GM12878 (cell line): ENCODE results near the gene ATP6V0E1. TPM values are rescaled to one million over a fixed set of nuclear protein-coding genes. Genes with fewer than 3 reads are reported as not detected.
A peak's percentile ranks its signal among the peaks of the same experiment; 100 is the strongest.

ENCODE experiments used
- ATF3 ChIP-seq: IDR thresholded peaks from 2 replicates; pipeline ENCODE4 v1.6.1; 2011; ENCODE audit warnings: low read depth, mild to moderate bottlenecking, low read length, moderate library complexity, borderline replicate concordance; ENCODE audit errors: extremely low read depth
- CTCF ChIP-seq, 3 experiments: IDR thresholded peaks in 2 of 3; conservative IDR thresholded peaks in 1 of 3; 2 replicates each; pipeline ENCODE4 v1.5.1; 2011; ENCODE audit warnings: low read depth in 3 of 3, low read length in 3 of 3, mild to moderate bottlenecking in 3 of 3, control low read depth in 2 of 3, moderate library complexity in 2 of 3, inconsistent platforms in 1 of 3, mixed read lengths in 1 of 3; ENCODE audit not compliant: control insufficient read depth in 2 of 3, insufficient read depth in 1 of 3; ENCODE audit errors: extremely low read depth in 1 of 3
- E2F4 ChIP-seq: IDR thresholded peaks from 2 replicates; pipeline ENCODE4 v1.6.1; 2012; ENCODE audit warnings: low read depth, low read length, improper control_type of control experiment
- FOXK2 ChIP-seq: fragments of 450-650 bp; IDR thresholded peaks from 2 replicates; pipeline ENCODE4 v1.6.1; 2017; ENCODE audit warnings: mild to moderate bottlenecking, moderate library complexity
- HCFC1 ChIP-seq: fragments of 150-350 bp; IDR thresholded peaks from 2 replicates; pipeline ENCODE4 v1.6.1; 2014; ENCODE audit warnings: low read length
- MTA2 ChIP-seq: fragments of 450-650 bp; IDR thresholded peaks from 2 replicates; pipeline ENCODE4 v1.6.1; 2016; ENCODE audit warnings: low read depth, mild to moderate bottlenecking, moderate library complexity
- MYB ChIP-seq: fragments of 150-350 bp; IDR thresholded peaks from 2 replicates; pipeline ENCODE4 v1.6.1; 2014; ENCODE audit warnings: mild to moderate bottlenecking, low read depth, low read length, borderline replicate concordance
- NFXL1 ChIP-seq: fragments of 450-650 bp; IDR thresholded peaks from 2 replicates; pipeline ENCODE4 v1.6.1; 2017; ENCODE audit warnings: antibody characterized with exemption, mild to moderate bottlenecking, borderline replicate concordance
- NFYA ChIP-seq: IDR thresholded peaks from 2 replicates; pipeline ENCODE4 v1.6.1; 2011; ENCODE audit warnings: low read depth, mild to moderate bottlenecking, low read length, improper control_type of control experiment, borderline replicate concordance
- NRF1 ChIP-seq: conservative IDR thresholded peaks from 2 replicates; pipeline ENCODE4 v1.6.1; 2011; ENCODE audit warnings: mild to moderate bottlenecking, low read depth, low read length, improper control_type of control experiment
- PAX8 ChIP-seq: fragments of 450-650 bp; IDR thresholded peaks from 2 replicates; pipeline ENCODE4 v1.6.1; 2017; ENCODE audit warnings: mild to moderate bottlenecking, moderate library complexity
- POLR2A ChIP-seq: IDR thresholded peaks from 2 replicates; pipeline ENCODE4 v1.6.1; 2011; ENCODE audit warnings: low read depth, mild to moderate bottlenecking, low read length
- POU2F2 ChIP-seq: IDR thresholded peaks from 3 replicates; pipeline ENCODE4 v1.6.1; 2011; ENCODE audit warnings: low read depth, mild to moderate bottlenecking, low read length, borderline replicate concordance
- RAD51 ChIP-seq: fragments of 450-650 bp; IDR thresholded peaks from 2 replicates; pipeline ENCODE4 v1.6.1; 2016; ENCODE audit warnings: moderate library complexity, mild to moderate bottlenecking, inconsistent platforms
- SIX5 ChIP-seq: IDR thresholded peaks from 2 replicates; pipeline ENCODE4 v1.6.1; 2011; ENCODE audit warnings: mild to moderate bottlenecking, low read depth, low read length, moderate library complexity; ENCODE audit not compliant: severe bottlenecking
- TARDBP ChIP-seq: IDR thresholded peaks from 2 replicates; pipeline ENCODE4 v1.6.1; 2016; ENCODE audit warnings: borderline replicate concordance
- ZSCAN29 ChIP-seq: fragments of 450-650 bp; IDR thresholded peaks from 2 replicates; pipeline ENCODE4 v1.6.1; 2017; ENCODE audit warnings: mild to moderate bottlenecking, moderate library complexity
- ZZZ3 ChIP-seq: IDR thresholded peaks from 2 replicates; pipeline ENCODE4 v1.6.1; 2011; ENCODE audit warnings: low read depth; ENCODE audit not compliant: control insufficient read depth, insufficient read length
- polyA plus RNA-seq, 11 experiments: library from polyadenylated mRNA; depleted of rRNA in 4 of 11; unstranded in 6 of 11; stranded (reverse) in 5 of 11; fragments of >200 nt; fragmentation: Nextera tagmentation in 4 of 11; fragmentation: Illumina TruSeq in 1 of 11; extraction: Ambion mirVana in 4 of 11; extraction: Trizol in 1 of 11; gene quantifications; 1 replicate in 1 of 11; 2 replicates in 10 of 11; pipeline versions ENCODE4 v1.2.1 to v1.2.3, GENCODE V29; 2011 to 2016; ENCODE audit warnings: inconsistent platforms in 2 of 11, missing spikeins in 2 of 11, low read depth in 1 of 11
- total RNA-seq, 4 experiments: library from RNA; depleted of rRNA in 3 of 4; stranded (reverse); fragments of >200 nt in 3 of 4; fragmentation: Illumina TruSeq in 1 of 4; extraction: Trizol in 1 of 4; gene quantifications; 2 replicates each; pipeline versions ENCODE4 v1.2.1 to v1.2.3, GENCODE V29; 2013 to 2021
- TF ChIP-seq, protein P1 (sequence below): fragments of 450-650 bp; IDR thresholded peaks from 2 replicates; pipeline ENCODE4 v1.6.1; 2016; ENCODE audit warnings: mild to moderate bottlenecking
- TF ChIP-seq, protein P2 (sequence below): fragments of 450-650 bp; IDR thresholded peaks from 2 replicates; pipeline ENCODE4 v1.6.1; 2017; ENCODE audit warnings: borderline replicate concordance
- TF ChIP-seq, protein P3 (sequence below): IDR thresholded peaks from 2 replicates; pipeline ENCODE4 v1.6.1; 2011; ENCODE audit warnings: borderline replicate concordance, low read depth, mild to moderate bottlenecking, moderate library complexity, mixed read lengths, low read length; ENCODE audit not compliant: insufficient read depth; ENCODE audit errors: extremely low read length
- TF ChIP-seq, protein P4 (sequence below): IDR thresholded peaks from 2 replicates; pipeline ENCODE4 v1.6.1; 2011; ENCODE audit warnings: mild to moderate bottlenecking, low read depth, low read length, moderate library complexity; ENCODE audit not compliant: insufficient replicate concordance

Gene ATP6V0E1
- total and polyA plus RNA-seq, 10 of the 15 experiments (the other 5 are each of a cell fraction or from before 2014, with no cell fraction given): 143 to 787 (median 306) TPM

GRCh38 chr5:173055983-173056782, 72.6 kb downstream of the ATP6V0E1 start, which contains the start of gene CREBRF (continued):
- TF ChIP-seq POU2F2 (no peak), TARDBP (0 out of 2 replicates have a peak, but pooled peaks have one; percentile 53), CTCF (IDR thresholded peaks at IDR 0.05 in 2 of 3, conservative IDR thresholded peaks at IDR 0.05 in 1 of 3; ENCODE audit: control insufficient read depth in 2 of 3, extremely low read depth in 1 of 3, insufficient read depth in 1 of 3, low read depth in 3 of 3, low read length in 3 of 3) (no peak), NFYA (no peak), FOXK2 (peak; percentile 67), RAD51 (peak; percentile 98), E2F4 (no peak), NRF1 (0 out of 2 replicates have a peak, but pooled peaks have one; percentile 8), MTA2 (0 out of 2 replicates have a peak, but pooled peaks have one; percentile 12), ZSCAN29 (no peak), POLR2A (peak; percentile 73), ZZZ3 (no peak), SIX5 (peak; percentile 59), ATF3 (peak; percentile 94), MYB (no peak), PAX8 (no peak), HCFC1 (peak; percentile 70), NFXL1 (no peak)
- TF ChIP-seq, protein P1, sequence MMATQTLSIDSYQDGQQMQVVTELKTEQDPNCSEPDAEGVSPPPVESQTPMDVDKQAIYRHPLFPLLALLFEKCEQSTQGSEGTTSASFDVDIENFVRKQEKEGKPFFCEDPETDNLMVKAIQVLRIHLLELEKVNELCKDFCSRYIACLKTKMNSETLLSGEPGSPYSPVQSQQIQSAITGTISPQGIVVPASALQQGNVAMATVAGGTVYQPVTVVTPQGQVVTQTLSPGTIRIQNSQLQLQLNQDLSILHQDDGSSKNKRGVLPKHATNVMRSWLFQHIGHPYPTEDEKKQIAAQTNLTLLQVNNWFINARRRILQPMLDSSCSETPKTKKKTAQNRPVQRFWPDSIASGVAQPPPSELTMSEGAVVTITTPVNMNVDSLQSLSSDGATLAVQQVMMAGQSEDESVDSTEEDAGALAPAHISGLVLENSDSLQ: peak; percentile 57; the same call in 1 of the 2 replicates
- TF ChIP-seq, protein P2, sequence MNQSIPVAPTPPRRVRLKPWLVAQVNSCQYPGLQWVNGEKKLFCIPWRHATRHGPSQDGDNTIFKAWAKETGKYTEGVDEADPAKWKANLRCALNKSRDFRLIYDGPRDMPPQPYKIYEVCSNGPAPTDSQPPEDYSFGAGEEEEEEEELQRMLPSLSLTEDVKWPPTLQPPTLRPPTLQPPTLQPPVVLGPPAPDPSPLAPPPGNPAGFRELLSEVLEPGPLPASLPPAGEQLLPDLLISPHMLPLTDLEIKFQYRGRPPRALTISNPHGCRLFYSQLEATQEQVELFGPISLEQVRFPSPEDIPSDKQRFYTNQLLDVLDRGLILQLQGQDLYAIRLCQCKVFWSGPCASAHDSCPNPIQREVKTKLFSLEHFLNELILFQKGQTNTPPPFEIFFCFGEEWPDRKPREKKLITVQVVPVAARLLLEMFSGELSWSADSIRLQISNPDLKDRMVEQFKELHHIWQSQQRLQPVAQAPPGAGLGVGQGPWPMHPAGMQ: no peak
- TF ChIP-seq, protein P3, sequence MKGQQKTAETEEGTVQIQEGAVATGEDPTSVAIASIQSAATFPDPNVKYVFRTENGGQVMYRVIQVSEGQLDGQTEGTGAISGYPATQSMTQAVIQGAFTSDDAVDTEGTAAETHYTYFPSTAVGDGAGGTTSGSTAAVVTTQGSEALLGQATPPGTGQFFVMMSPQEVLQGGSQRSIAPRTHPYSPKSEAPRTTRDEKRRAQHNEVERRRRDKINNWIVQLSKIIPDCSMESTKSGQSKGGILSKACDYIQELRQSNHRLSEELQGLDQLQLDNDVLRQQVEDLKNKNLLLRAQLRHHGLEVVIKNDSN: peak; percentile 98
- TF ChIP-seq, protein P4, sequence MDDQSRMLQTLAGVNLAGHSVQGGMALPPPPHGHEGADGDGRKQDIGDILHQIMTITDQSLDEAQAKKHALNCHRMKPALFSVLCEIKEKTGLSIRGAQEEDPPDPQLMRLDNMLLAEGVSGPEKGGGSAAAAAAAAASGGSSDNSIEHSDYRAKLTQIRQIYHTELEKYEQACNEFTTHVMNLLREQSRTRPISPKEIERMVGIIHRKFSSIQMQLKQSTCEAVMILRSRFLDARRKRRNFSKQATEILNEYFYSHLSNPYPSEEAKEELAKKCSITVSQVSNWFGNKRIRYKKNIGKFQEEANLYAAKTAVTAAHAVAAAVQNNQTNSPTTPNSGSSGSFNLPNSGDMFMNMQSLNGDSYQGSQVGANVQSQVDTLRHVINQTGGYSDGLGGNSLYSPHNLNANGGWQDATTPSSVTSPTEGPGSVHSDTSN: no peak
